H9 (cell line): ENCODE results near the gene SETDB1. TPM values are rescaled to one million over a fixed set of nuclear protein-coding genes. Genes with fewer than 3 reads are reported as not detected.

Experiments used
- DNase-seq: peaks from one replicate; pipeline ENCODE4 v3.0.0-alpha.2; 2017
- H2AFZ ChIP-seq: one replicate; pipeline ENCODE4 v1.6.1; 2013; ENCODE audit warnings: mild to moderate bottlenecking, low read length, control low read depth, moderate library complexity
- H2AK5ac ChIP-seq: 2 replicates; pipeline ENCODE4 v1.6.1; 2013; ENCODE audit warnings: low read length, control low read depth, mixed read lengths; ENCODE audit not compliant: insufficient read length
- H2BK120ac ChIP-seq: one replicate; pipeline ENCODE4 v1.6.1; 2013; ENCODE audit warnings: low read depth, mild to moderate bottlenecking, low read length, control low read depth, inconsistent platforms; ENCODE audit not compliant: poor library complexity, severe bottlenecking
- H2BK12ac ChIP-seq: 2 replicates; pipeline ENCODE4 v1.6.1; 2013; ENCODE audit warnings: low read length, control low read depth, mixed read lengths, low read depth; ENCODE audit not compliant: insufficient read length
- H2BK15ac ChIP-seq: 2 replicates; pipeline ENCODE4 v1.6.1; 2013; ENCODE audit warnings: low read depth, low read length, control low read depth
- H2BK20ac ChIP-seq: one replicate; pipeline ENCODE4 v1.6.1; 2013; ENCODE audit warnings: low read depth, mild to moderate bottlenecking, low read length, control low read depth, inconsistent platforms; ENCODE audit not compliant: poor library complexity, severe bottlenecking
- H2BK5ac ChIP-seq: 2 replicates; pipeline ENCODE4 v1.6.1; 2013; ENCODE audit warnings: low read length, control low read depth, mixed read lengths; ENCODE audit not compliant: insufficient read length
- H3K14ac ChIP-seq: 2 replicates; pipeline ENCODE4 v1.6.1; 2013; ENCODE audit warnings: low read length, control low read depth; ENCODE audit not compliant: insufficient read depth
- H3K18ac ChIP-seq: 2 replicates; pipeline ENCODE4 v1.6.1; 2013; ENCODE audit warnings: low read depth, mild to moderate bottlenecking, mixed read lengths, low read length, control low read depth; ENCODE audit not compliant: insufficient read length
- H3K23ac ChIP-seq: 2 replicates; pipeline ENCODE4 v1.6.1; 2013; ENCODE audit warnings: low read length, control low read depth, mixed read lengths, low read depth; ENCODE audit not compliant: insufficient read length
- H3K23me2 ChIP-seq: 2 replicates; pipeline ENCODE4 v1.6.1; 2013; ENCODE audit warnings: low read depth, mild to moderate bottlenecking, mixed read lengths, low read length, control low read depth; ENCODE audit not compliant: insufficient read length, poor library complexity, severe bottlenecking
- H3K27ac ChIP-seq: 2 replicates; pipeline ENCODE4 v1.5.1; 2013; ENCODE audit warnings: low read length, control low read depth, mixed read lengths, low read depth; ENCODE audit not compliant: insufficient read length
- H3K27me3 ChIP-seq: 2 replicates; pipeline ENCODE4 v1.6.1; 2013; ENCODE audit warnings: low read length, control low read depth, inconsistent platforms; ENCODE audit not compliant: insufficient read depth
- H3K4ac ChIP-seq: 2 replicates; pipeline ENCODE4 v1.6.1; 2013; ENCODE audit warnings: low read depth, mild to moderate bottlenecking, control low read depth, inconsistent platforms, low read length, moderate library complexity
- H3K4me1 ChIP-seq: 2 replicates; pipeline ENCODE4 v1.6.1; 2013; ENCODE audit warnings: low read length, control low read depth, inconsistent platforms; ENCODE audit not compliant: insufficient read depth
- H3K4me2 ChIP-seq: 2 replicates; pipeline ENCODE4 v1.6.1; 2013; ENCODE audit warnings: low read length, control low read depth, mixed read lengths; ENCODE audit not compliant: insufficient read length, insufficient read depth
- H3K56ac ChIP-seq: 2 replicates; pipeline ENCODE4 v1.6.1; 2013; ENCODE audit warnings: low read depth, mild to moderate bottlenecking, mixed read lengths, low read length, control low read depth; ENCODE audit not compliant: insufficient read length
- H3K79me1 ChIP-seq: 2 replicates; pipeline ENCODE4 v1.6.1; 2013; ENCODE audit warnings: low read depth, mild to moderate bottlenecking, moderate library complexity, low read length, control low read depth, inconsistent platforms; ENCODE audit not compliant: insufficient read depth, poor library complexity, severe bottlenecking
- H3K79me2 ChIP-seq: 2 replicates; pipeline ENCODE4 v1.6.1; 2013; ENCODE audit warnings: low read length, control low read depth, inconsistent platforms; ENCODE audit not compliant: insufficient read depth
- H3K9ac ChIP-seq: 2 replicates; pipeline ENCODE4 v1.6.1; 2013; ENCODE audit warnings: low read length, control low read depth, mixed read lengths; ENCODE audit not compliant: insufficient read length; ENCODE audit errors: extremely low read depth
- H3K9me3 ChIP-seq: one replicate; pipeline ENCODE4 v1.6.1; 2013; ENCODE audit warnings: low read depth, low read length, inconsistent platforms; ENCODE audit not compliant: control insufficient read depth
- H3T11ph ChIP-seq: one replicate; pipeline ENCODE4 v1.6.1; 2013; ENCODE audit warnings: mild to moderate bottlenecking, low read length, control low read depth, inconsistent platforms
- H4K20me1 ChIP-seq: one replicate; pipeline ENCODE4 v1.6.1; 2013; ENCODE audit not compliant: control insufficient read depth, insufficient read length, insufficient read depth
- H4K5ac ChIP-seq: 2 replicates; pipeline ENCODE4 v1.6.1; 2013; ENCODE audit warnings: low read depth, mild to moderate bottlenecking, mixed read lengths, low read length, control low read depth; ENCODE audit not compliant: insufficient read length
- H4K8ac ChIP-seq: replicated peaks from 2 replicates; pipeline ENCODE4 v1.6.1; 2013; ENCODE audit warnings: low read length, control low read depth, mixed read lengths, low read depth; ENCODE audit not compliant: insufficient read length
- H4K91ac ChIP-seq: 2 replicates; pipeline ENCODE4 v1.6.1; 2013; ENCODE audit warnings: low read depth, mild to moderate bottlenecking, moderate library complexity, mixed read lengths, low read length, control low read depth; ENCODE audit not compliant: insufficient read length
- H3K27ac Mint-ChIP-seq, 3 experiments: 2 replicates in 2 of 3; 3 replicates in 1 of 3; pipeline ENCODE4 v1.8.0; 2020 to 2021; ENCODE audit warnings: mixed read lengths in 3 of 3, mild to moderate bottlenecking in 1 of 3, moderate library complexity in 1 of 3
- H3K27me3 Mint-ChIP-seq: 2 replicates; pipeline ENCODE4 v1.8.0; 2021; ENCODE audit warnings: low read depth, mild to moderate bottlenecking, moderate library complexity, mixed read lengths
- H3K36me3 Mint-ChIP-seq, 3 experiments: 2 replicates in 2 of 3; 3 replicates in 1 of 3; pipeline ENCODE4 v1.8.0; 2020 to 2021; ENCODE audit warnings: low read depth in 3 of 3, mixed read lengths in 3 of 3; ENCODE audit not compliant: insufficient read depth in 1 of 3
- H3K4me1 Mint-ChIP-seq, 2 experiments: 2 replicates each; pipeline ENCODE4 v1.8.0; 2020; ENCODE audit warnings: mixed read lengths in 2 of 2
- H3K4me3 Mint-ChIP-seq, 2 experiments: 2 replicates in 1 of 2; 3 replicates in 1 of 2; pipeline ENCODE4 v1.8.0; 2020 to 2021; ENCODE audit warnings: mild to moderate bottlenecking in 2 of 2, mixed read lengths in 2 of 2, moderate library complexity in 1 of 2
- H3K9me3 Mint-ChIP-seq, 2 experiments: 2 replicates in 1 of 2; 3 replicates in 1 of 2; pipeline ENCODE4 v1.8.0; 2020; ENCODE audit warnings: mild to moderate bottlenecking in 2 of 2, mixed read lengths in 2 of 2, moderate library complexity in 1 of 2
- WGBS: extraction: QIAGEN DNeasy Blood & Tissue Kit; methylation state at CpG from one replicate; pipeline ENCODE4 v1.1.7; 2013; ENCODE audit warnings: missing lambda C conversion rate, low lambda C conversion rate, mixed read lengths; ENCODE audit not compliant: insufficient read length; ENCODE audit errors: extremely low coverage; 5-methylcytosine and 5-hydroxymethylcytosine counted together
- total RNA-seq: library from RNA; stranded (reverse); gene quantifications from 2 replicates; pipeline ENCODE4 v1.2.1, GENCODE V29; 2021
- TF ChIP-seq, protein P1 (sequence below): fragments of 200-600 bp; sonication (generic); conservative IDR thresholded peaks from 3 replicates; pipeline ENCODE4 v1.8.0; 2021; ENCODE audit warnings: antibody characterized with exemption, mild to moderate bottlenecking

SETDB1 gene
- total RNA-seq, 1 experiment from 2014 or later = 62.1 TPM

DNA sequence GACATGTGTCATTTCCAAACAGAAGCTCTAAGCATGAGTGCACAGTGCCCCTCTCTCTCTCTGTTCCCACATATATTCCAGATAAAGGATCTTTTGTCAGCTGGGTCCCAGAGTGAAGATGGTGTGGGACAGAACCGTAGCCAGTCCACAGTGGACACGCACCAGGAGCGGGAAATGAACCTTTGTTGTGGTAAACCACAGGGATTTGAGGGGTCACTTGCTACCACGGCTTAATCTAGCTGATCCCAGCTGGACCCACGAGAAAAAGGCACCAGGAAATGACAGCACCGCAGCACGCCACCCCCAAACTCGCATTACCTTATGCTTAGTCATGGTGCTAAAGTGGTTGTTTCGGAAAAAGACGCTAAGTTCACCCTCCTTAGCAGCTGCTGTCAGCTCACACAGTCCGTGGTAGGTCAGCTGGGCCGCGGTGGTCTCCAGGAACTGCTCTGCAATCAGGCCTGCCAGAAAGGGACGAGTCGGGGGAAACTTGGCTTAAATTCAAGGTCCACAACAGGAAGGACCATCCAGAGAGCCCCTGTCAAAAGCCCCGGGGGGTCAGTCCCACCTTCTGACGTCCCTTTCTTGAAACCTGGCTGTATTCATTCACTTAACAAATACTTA, 73.0 kb downstream of the SETDB1 start:
- Histone ChIP-seq H2AFZ (no peak overlapping the region), H2BK20ac (no peak overlapping the region), H2BK15ac (no peak overlapping the region), H3K18ac (no peak overlapping the region), H4K5ac (no peak overlapping the region), H3T11ph (no peak overlapping the region), H4K91ac (no peak overlapping the region), H4K20me1 (no peaks in the 10 kb centered on the region), H3K79me1 (no peaks in the 10 kb centered on the region), H3K23me2 (no peaks in the 10 kb centered on the region), H3K4me2 (no peak overlapping the region), H3K27ac (no peak overlapping the region), H3K56ac (no peak overlapping the region), H2BK12ac (no peak overlapping the region), H3K4ac (no peak overlapping the region), H3K9me3 (no peaks in the 10 kb centered on the region), H3K14ac (no peak overlapping the region), H3K79me2 (no peaks in the 10 kb centered on the region), H2AK5ac (no peak overlapping the region), H3K9ac (no peak overlapping the region), H3K4me1 (peaks cover 3% of the 10 kb centered on the region; the same call in 1 of the 2 replicates), H3K27me3 (no peaks in the 10 kb centered on the region), H4K8ac (no peak overlapping the region), H3K23ac (no peak overlapping the region), H2BK5ac (no peak overlapping the region), H2BK120ac (no peak overlapping the region)
- TF ChIP-seq, protein P1, sequence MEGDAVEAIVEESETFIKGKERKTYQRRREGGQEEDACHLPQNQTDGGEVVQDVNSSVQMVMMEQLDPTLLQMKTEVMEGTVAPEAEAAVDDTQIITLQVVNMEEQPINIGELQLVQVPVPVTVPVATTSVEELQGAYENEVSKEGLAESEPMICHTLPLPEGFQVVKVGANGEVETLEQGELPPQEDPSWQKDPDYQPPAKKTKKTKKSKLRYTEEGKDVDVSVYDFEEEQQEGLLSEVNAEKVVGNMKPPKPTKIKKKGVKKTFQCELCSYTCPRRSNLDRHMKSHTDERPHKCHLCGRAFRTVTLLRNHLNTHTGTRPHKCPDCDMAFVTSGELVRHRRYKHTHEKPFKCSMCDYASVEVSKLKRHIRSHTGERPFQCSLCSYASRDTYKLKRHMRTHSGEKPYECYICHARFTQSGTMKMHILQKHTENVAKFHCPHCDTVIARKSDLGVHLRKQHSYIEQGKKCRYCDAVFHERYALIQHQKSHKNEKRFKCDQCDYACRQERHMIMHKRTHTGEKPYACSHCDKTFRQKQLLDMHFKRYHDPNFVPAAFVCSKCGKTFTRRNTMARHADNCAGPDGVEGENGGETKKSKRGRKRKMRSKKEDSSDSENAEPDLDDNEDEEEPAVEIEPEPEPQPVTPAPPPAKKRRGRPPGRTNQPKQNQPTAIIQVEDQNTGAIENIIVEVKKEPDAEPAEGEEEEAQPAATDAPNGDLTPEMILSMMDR = no peak
- no peaks in the 10 kb centered on the region for H3K9me3 Mint-ChIP-seq
- no peaks in the 10 kb centered on the region for H3K27me3 Mint-ChIP-seq
- WGBS = no CpG with 5 or more reads among the region's 17 CpGs
- peaks cover 5 to 8% of the 10 kb centered on the region in 2 experiments for H3K4me1 Mint-ChIP-seq
- DNase-seq = no peak
- peaks cover 0 to 10% (median 5%) of the 10 kb centered on the region in 3 experiments; a peak in 3 of 7 replicates for H3K36me3 Mint-ChIP-seq
- no peak overlapping the region for H3K4me3 Mint-ChIP-seq
- peak overlapping the region in 2 of 3 experiments; percentile 23 to 52; a peak in 2 of 7 replicates for H3K27ac Mint-ChIP-seq
